ENCODE data around the gene WWTR1.

GRCh38 chr3:149632225-149632624 is 25.6 kb downstream of the WWTR1 start:
- TF ChIP-seq REST (IDR thresholded peaks at IDR 0.05) (no peak), CTCF (IDR thresholded peaks at IDR 0.05) (no peak), POLR2A (IDR thresholded peaks at IDR 0.05; ENCODE audit: low read length) (no peak), MYC (IDR thresholded peaks at IDR 0.05; ENCODE audit: borderline replicate concordance, low read length) (no peak), CBX2 (IDR thresholded peaks at IDR 0.05; ENCODE audit: borderline replicate concordance, low read depth) (no peak), CBX8 (IDR thresholded peaks at IDR 0.05) (no peak), PBX3 (IDR thresholded peaks at IDR 0.05) (no peak), MAFK (IDR thresholded peaks at IDR 0.05; ENCODE audit: partially characterized antibody) (no peak)
